GM19397 (cell line): Measurements from ENCODE around the gene HES1.

Experiments used
- ATAC-seq: cut with Tn5 transposase; IDR thresholded peaks from one replicate; pipeline ENCODE4 v1.9.1; 2021; ENCODE audit warnings: mild to moderate bottlenecking, moderate library complexity; ENCODE audit not compliant: unreplicated experiment

Gene HES1

GRCh38 chr3:194165271-194166018 is 29.5 kb downstream of the HES1 start:
- ATAC-seq, result no peak

- ATAC-seq, result no peak
These were observed 30.9 kb downstream of the HES1 start for GRCh38 chr3:194166682-194167479.

GRCh38 chr3:194167480-194168282 is 31.7 kb downstream of the HES1 start:
- ATAC-seq, result no peak

- ATAC-seq, result no peak
These were observed 33.0 kb downstream of the HES1 start for GRCh38 chr3:194168994-194169393.

- no peak for ATAC-seq
These were observed 33.6 kb downstream of the HES1 start for GRCh38 chr3:194169595-194169994.

GRCh38 chr3:194170793-194171192 is 34.8 kb downstream of the HES1 start:
- no peak for ATAC-seq

GRCh38 chr3:194174406-194174805 is 38.5 kb downstream of the HES1 start:
- ATAC-seq, result no peak

GRCh38 chr3:194174980-194175379 is 39.0 kb downstream of the HES1 start:
- ATAC-seq, result no peak

- no peak for ATAC-seq
These were observed 40.5 kb downstream of the HES1 start for GRCh38 chr3:194176274-194176991.

GRCh38 chr3:194177141-194177540 is 41.2 kb downstream of the HES1 start:
- no peak for ATAC-seq

GRCh38 chr3:194178128-194178527 is 42.2 kb downstream of the HES1 start:
- no peak for ATAC-seq

GRCh38 chr3:194178669-194179068 is 42.7 kb downstream of the HES1 start:
- no peak for ATAC-seq

GRCh38 chr3:194180570-194180969 is 44.6 kb downstream of the HES1 start:
- no peak for ATAC-seq

- no peak for ATAC-seq
These were observed 45.9 kb downstream of the HES1 start for GRCh38 chr3:194181612-194182529.

- no peak for ATAC-seq
These were observed 47.3 kb downstream of the HES1 start for GRCh38 chr3:194183271-194183670.

GRCh38 chr3:194184265-194184751 is 48.4 kb downstream of the HES1 start:
- no peak for ATAC-seq

GRCh38 chr3:194184801-194185200 is 48.9 kb downstream of the HES1 start:
- no peak for ATAC-seq

GRCh38 chr3:194185221-194185620 is 49.3 kb downstream of the HES1 start:
- ATAC-seq, result no peak

GRCh38 chr3:194187233-194187944 is 51.4 kb downstream of the HES1 start:
- no peak for ATAC-seq
